Activated naive CD4-positive, alpha-beta T cell treated with anti-CD3 and anti-CD28 coated beads, Interleukin-2, amount 50 U/mL, for 24 hours (primary cell): ENCODE data around the gene GART.
A peak's percentile ranks its signal among the peaks of the same experiment; 100 is the strongest.

Experiments used
- H3K27ac Mint-ChIP-seq: one replicate; pipeline ENCODE4 v1.8.0; 2021; ENCODE audit warnings: mild to moderate bottlenecking, mixed read lengths
- H3K27me3 Mint-ChIP-seq: one replicate; pipeline ENCODE4 v1.8.0; 2021; ENCODE audit warnings: mixed read lengths
- H3K36me3 Mint-ChIP-seq: one replicate; pipeline ENCODE4 v1.8.0; 2021; ENCODE audit warnings: mixed read lengths
- H3K4me1 Mint-ChIP-seq: one replicate; pipeline ENCODE4 v1.8.0; 2021; ENCODE audit warnings: mixed read lengths
- H3K4me3 Mint-ChIP-seq: one replicate; pipeline ENCODE4 v1.8.0; 2021; ENCODE audit warnings: mild to moderate bottlenecking, mixed read lengths
- H3K9me3 Mint-ChIP-seq: one replicate; pipeline ENCODE4 v1.8.0; 2021; ENCODE audit warnings: mixed read lengths

Gene GART

DNA sequence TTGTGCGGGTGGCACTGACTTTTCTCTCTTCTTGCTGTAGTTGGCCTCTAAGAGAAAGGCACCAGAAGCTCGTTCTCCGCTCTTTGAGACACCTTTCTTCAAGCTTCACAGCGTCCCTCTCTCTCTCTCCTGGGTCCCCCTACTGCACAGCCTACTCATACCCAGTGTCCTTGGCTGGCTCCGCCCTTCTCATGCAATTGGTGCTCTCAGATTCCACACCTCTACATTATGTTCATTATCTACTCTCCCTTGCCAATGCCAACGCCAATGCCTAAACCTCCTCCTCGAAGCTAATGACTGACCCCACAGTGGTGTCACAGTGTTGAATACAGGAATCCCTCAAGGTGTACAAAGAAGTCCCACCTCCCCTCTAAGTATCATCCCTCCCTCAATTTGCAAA lies 45.6 kb downstream of the GART start:
- H3K4me3 Mint-ChIP-seq, result no peak overlapping the region
- no peaks in the 10 kb centered on the region for H3K36me3 Mint-ChIP-seq
- peaks cover 7% of the 10 kb centered on the region for H3K4me1 Mint-ChIP-seq
- no peak overlapping the region for H3K27ac Mint-ChIP-seq
- H3K27me3 Mint-ChIP-seq, result no peaks in the 10 kb centered on the region
- H3K9me3 Mint-ChIP-seq, result no peaks in the 10 kb centered on the region

GRCh38 chr21:33495743-33496142 lies 46.2 kb downstream of the GART start:
- no peaks in the 10 kb centered on the region for H3K36me3 Mint-ChIP-seq
- no peak overlapping the region for H3K27ac Mint-ChIP-seq
- H3K27me3 Mint-ChIP-seq, result no peaks in the 10 kb centered on the region
- peaks cover 10% of the 10 kb centered on the region for H3K4me1 Mint-ChIP-seq
- H3K4me3 Mint-ChIP-seq, result no peak overlapping the region
- no peaks in the 10 kb centered on the region for H3K9me3 Mint-ChIP-seq

GRCh38 chr21:33493756-33494155 lies 48.2 kb downstream of the GART start:
- no peaks in the 10 kb centered on the region for H3K9me3 Mint-ChIP-seq
- no peaks in the 10 kb centered on the region for H3K27me3 Mint-ChIP-seq
- no peak overlapping the region for H3K4me3 Mint-ChIP-seq
- no peaks in the 10 kb centered on the region for H3K36me3 Mint-ChIP-seq
- H3K4me1 Mint-ChIP-seq, result peaks cover 12% of the 10 kb centered on the region
- H3K27ac Mint-ChIP-seq, result no peak overlapping the region

- peak overlapping the region; percentile 57 for H3K4me3 Mint-ChIP-seq
- H3K36me3 Mint-ChIP-seq, result no peaks in the 10 kb centered on the region
- H3K27ac Mint-ChIP-seq, result no peak overlapping the region
- peaks cover 12% of the 10 kb centered on the region for H3K4me1 Mint-ChIP-seq
- H3K27me3 Mint-ChIP-seq, result no peaks in the 10 kb centered on the region
- H3K9me3 Mint-ChIP-seq, result no peaks in the 10 kb centered on the region
Observed at GRCh38 chr21:33492571-33492970, 49.3 kb downstream of the GART start.

- Mint-ChIP-seq H3K36me3 (no peaks in the 10 kb centered on the region), H3K27ac (peak within 1 kb of the TSS; percentile 96), H3K27me3 (no peaks in the 10 kb centered on the region), H3K9me3 (no peaks in the 10 kb centered on the region), H3K4me1 (peaks cover 12% of the 10 kb centered on the region), H3K4me3 (peak within 1 kb of the TSS; percentile 97)
Observed at GRCh38 chr21:33491373-33492102, 50.4 kb downstream of the GART start, which contains the start of gene DNAJC28. Gene DNAJC28, minus strand, starts transcription at chr21:33491716. Its CDS starts 2,323 bp downstream, at chr21:33489393.

DNA sequence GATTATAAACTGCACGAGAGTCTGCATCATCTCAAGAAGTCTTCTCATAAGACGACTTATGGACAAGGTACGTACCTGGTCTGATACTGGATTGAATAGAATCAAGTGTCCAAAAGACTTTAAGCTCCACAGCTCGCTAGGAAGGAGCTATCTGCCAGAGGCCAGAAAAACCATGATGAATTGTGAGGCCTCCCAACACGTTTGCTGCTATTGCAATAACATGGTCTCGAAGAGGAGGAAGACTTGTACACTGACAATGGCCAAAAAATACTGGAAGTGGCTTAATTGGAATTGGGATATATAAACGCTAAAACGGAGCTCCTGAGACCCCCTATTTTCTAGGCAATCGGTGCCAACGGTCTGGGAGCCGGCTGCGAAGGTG lies 50.9 kb downstream of the GART start:
- Mint-ChIP-seq H3K27me3 (no peaks in the 10 kb centered on the region), H3K27ac (peak overlapping the region; percentile 96), H3K4me1 (peaks cover 12% of the 10 kb centered on the region), H3K9me3 (no peaks in the 10 kb centered on the region), H3K36me3 (no peaks in the 10 kb centered on the region), H3K4me3 (peak overlapping the region; percentile 97)

GRCh38 chr21:33488936-33489335 lies 53.0 kb downstream of the GART start:
- H3K36me3 Mint-ChIP-seq, result no peaks in the 10 kb centered on the region
- peaks cover 12% of the 10 kb centered on the region for H3K4me1 Mint-ChIP-seq
- no peaks in the 10 kb centered on the region for H3K27me3 Mint-ChIP-seq
- H3K27ac Mint-ChIP-seq, result no peak overlapping the region
- H3K4me3 Mint-ChIP-seq, result no peak overlapping the region
- no peaks in the 10 kb centered on the region for H3K9me3 Mint-ChIP-seq

DNA sequence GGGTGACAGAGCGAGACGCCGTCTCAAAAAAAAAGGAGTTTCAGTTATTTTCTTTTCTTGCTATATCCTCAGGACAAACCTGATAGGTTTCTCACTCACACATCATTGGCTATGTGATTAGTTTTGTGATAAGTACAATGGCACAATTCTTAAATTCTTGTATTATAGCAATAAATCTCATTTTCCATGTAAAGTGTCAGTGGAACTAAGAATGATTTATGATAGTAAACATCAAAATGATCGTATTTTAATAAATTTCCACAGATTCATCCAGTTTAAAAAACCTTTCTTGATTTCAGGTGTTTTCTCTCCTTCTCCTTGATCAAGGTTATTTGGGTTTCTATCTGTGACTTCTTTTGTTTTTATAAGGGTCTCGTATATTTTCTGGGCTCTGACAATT lies 53.9 kb downstream of the GART start:
- Mint-ChIP-seq H3K4me3 (no peak overlapping the region), H3K27me3 (no peaks in the 10 kb centered on the region), H3K36me3 (no peaks in the 10 kb centered on the region), H3K9me3 (no peaks in the 10 kb centered on the region), H3K27ac (no peak overlapping the region), H3K4me1 (peaks cover 12% of the 10 kb centered on the region)

DNA sequence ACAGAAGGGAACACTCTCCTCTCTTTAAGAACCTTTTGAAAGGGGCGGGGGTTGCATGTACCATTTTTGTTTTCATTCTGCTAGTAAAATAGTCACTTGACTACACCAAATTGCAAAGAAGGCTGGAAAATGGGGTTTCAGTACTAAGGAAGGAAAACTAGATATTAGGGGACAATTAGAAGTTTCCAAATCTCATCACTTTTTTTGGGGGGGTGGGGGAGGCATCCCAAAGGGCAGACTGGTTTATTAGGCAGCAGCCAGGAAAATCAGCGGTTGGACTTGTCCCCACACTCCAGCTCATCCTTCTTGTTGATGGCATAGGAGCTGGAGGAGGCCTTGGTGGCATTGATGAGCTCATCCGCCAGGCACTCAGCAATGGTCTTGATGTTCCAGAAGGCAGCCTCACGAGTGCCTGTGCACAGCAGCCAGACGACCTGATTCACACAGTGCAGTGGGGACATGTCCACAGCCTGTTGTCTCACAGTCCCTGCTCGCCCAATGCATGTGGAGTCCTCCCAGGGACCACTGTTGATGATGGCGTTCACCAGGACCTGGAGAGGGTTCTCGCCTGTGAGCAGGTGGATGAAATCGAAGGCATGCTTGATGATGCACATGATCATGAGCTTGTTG lies 60.5 kb downstream of the GART start:
- H3K36me3 Mint-ChIP-seq, result no peaks in the 10 kb centered on the region
- peak overlapping the region; percentile 94 for H3K4me3 Mint-ChIP-seq
- peaks cover 24% of the 10 kb centered on the region for H3K4me1 Mint-ChIP-seq
- H3K27me3 Mint-ChIP-seq, result no peaks in the 10 kb centered on the region
- no peak overlapping the region for H3K27ac Mint-ChIP-seq
- H3K9me3 Mint-ChIP-seq, result no peaks in the 10 kb centered on the region

GRCh38 chr21:33480481-33481103 lies 61.3 kb downstream of the GART start:
- Mint-ChIP-seq H3K4me1 (peaks cover 24% of the 10 kb centered on the region), H3K36me3 (no peaks in the 10 kb centered on the region), H3K4me3 (peak overlapping the region; percentile 94), H3K27ac (peak overlapping the region; percentile 85), H3K9me3 (no peaks in the 10 kb centered on the region), H3K27me3 (no peaks in the 10 kb centered on the region)

DNA sequence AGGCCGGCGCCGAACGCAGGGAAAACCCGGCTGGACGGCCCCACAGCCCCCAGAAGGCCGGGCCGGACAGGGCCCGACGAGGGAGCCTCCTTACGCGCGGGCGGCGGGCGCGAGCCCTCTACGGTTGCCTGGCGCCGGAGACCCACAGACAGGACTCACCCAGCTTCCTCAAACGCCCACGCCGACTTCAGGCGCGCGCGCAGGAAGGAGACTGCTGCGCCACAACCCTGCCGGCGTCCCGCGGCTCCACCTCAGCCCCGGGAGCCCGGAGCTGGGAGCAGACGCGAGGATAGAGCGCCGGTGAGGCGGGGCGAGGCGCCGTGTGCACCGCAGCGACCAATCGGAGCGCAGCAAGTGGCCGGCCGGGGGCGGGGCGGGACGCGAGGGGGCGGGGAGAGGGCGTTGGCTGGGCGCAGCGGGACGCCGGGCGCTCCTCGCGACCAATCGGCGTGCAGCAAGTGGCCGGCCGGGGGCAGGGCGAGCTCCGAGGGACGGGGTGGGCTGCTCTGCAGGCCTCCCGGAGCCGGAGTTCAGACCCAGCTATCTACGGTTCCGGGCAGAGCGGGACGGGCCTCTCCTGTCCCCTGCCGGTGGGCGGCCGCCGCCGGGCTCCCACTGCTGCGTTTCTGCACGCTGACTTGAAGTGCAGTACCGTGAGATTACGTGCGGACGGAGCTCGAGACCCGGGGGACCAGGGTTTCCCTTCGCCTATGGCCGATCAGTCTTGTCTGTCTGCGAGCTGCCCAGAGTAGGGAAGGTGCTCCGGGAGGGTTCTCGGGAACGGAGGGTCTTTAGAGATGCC lies 62.0 kb downstream of the GART start, which contains the start of gene TMEM50B:
Gene TMEM50B (minus strand): TSS at position 296 of the 802 bp plus-strand sequence. CDS start 11,089 bp downstream, outside the sequence.
- Mint-ChIP-seq H3K27ac (peak within 1 kb of the TSS; percentile 85), H3K4me1 (peaks cover 24% of the 10 kb centered on the region), H3K27me3 (no peaks in the 10 kb centered on the region)

GRCh38 chr21:33478935-33479678 lies 62.8 kb downstream of the GART start:
- Mint-ChIP-seq H3K27me3 (no peaks in the 10 kb centered on the region), H3K4me3 (peak overlapping the region; percentile 92), H3K27ac (peak overlapping the region; percentile 77), H3K36me3 (no peaks in the 10 kb centered on the region), H3K9me3 (no peaks in the 10 kb centered on the region), H3K4me1 (peaks cover 24% of the 10 kb centered on the region)

More for the DNA sequence above, 62.0 kb downstream of the GART start, which contains the start of gene TMEM50B:
- Mint-ChIP-seq H3K9me3 (no peaks in the 10 kb centered on the region), H3K4me3 (peak within 1 kb of the TSS; percentile 94), H3K36me3 (no peaks in the 10 kb centered on the region)

- H3K9me3 Mint-ChIP-seq, result no peaks in the 10 kb centered on the region
- peak overlapping the region; percentile 92 for H3K4me3 Mint-ChIP-seq
- peaks cover 3% of the 10 kb centered on the region for H3K36me3 Mint-ChIP-seq
- no peaks in the 10 kb centered on the region for H3K27me3 Mint-ChIP-seq
- H3K27ac Mint-ChIP-seq, result peak overlapping the region; percentile 8
- H3K4me1 Mint-ChIP-seq, result peaks cover 30% of the 10 kb centered on the region
Observed at GRCh38 chr21:33478182-33478581, 63.7 kb downstream of the GART start.

DNA sequence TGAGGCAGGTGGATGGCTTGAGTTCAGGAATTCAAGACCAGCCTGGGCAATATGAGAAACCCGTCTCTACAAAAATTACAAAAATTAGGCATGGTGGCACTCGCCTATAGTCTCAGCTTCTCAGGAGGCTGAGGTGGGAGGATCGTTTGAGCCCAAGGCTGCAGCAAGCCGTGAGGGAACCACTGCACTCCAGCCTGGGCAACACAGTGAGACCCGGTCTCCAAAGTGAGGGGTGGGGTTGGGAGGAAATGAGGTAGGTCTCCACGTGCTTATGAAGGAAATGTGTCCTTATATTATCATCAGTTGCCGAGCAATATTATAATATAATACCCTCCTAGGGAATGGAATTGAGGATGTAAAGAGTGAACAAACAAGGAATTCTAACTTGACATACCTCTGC lies 64.9 kb downstream of the GART start:
- Mint-ChIP-seq H3K27me3 (no peaks in the 10 kb centered on the region), H3K4me3 (peak overlapping the region; percentile 33), H3K36me3 (peaks cover 3% of the 10 kb centered on the region), H3K27ac (no peak overlapping the region), H3K4me1 (peaks cover 30% of the 10 kb centered on the region), H3K9me3 (no peaks in the 10 kb centered on the region)

DNA sequence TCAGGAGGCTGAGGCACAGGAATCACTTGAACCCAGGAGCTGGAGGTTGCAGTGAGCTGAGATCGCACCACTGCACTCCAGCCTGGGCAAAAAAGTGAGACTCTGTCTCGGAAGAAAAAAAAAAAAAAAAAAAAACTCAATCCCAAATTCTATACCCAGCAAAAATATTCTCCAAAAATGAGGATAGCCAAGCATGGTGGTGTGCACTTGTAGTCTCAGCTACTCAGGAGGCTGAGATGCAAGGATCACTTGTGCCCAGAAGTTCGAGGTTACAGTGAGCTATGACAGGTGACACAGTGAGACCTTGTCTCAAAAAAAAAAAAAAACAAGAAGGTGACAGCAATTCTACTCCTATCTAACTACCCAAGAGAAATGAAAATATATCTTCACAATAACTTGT lies 68.6 kb downstream of the GART start:
- H3K9me3 Mint-ChIP-seq, result no peaks in the 10 kb centered on the region
- no peaks in the 10 kb centered on the region for H3K27me3 Mint-ChIP-seq
- H3K36me3 Mint-ChIP-seq, result peaks cover 5% of the 10 kb centered on the region
- no peak overlapping the region for H3K4me3 Mint-ChIP-seq
- no peak overlapping the region for H3K27ac Mint-ChIP-seq
- H3K4me1 Mint-ChIP-seq, result peaks cover 29% of the 10 kb centered on the region
